K562 (cell line): ENCODE measurements around the gene MAGEA4. TPM values are rescaled to one million over a fixed set of nuclear protein-coding genes. Genes with fewer than 3 reads are reported as not detected.
A peak's percentile ranks its signal among the peaks of the same experiment; 100 is the strongest.

Experiments used
- CREB1 ChIP-seq, 2 experiments: sonication (generic) in 1 of 2; formaldehyde crosslinking in 1 of 2; IDR thresholded peaks; 2 replicates each; pipeline versions ENCODE4 v1.6.1 to v1.8.0; 2012 to 2022; ENCODE audit warnings: inconsistent platforms in 1 of 2, mild to moderate bottlenecking in 1 of 2, missing genetic modification reagents in 1 of 2, moderate library complexity in 1 of 2
- ELF4 ChIP-seq: fragments of 450-650 bp; formaldehyde crosslinking; IDR thresholded peaks from 2 replicates; pipeline ENCODE4 v1.4.0; 2022; ENCODE audit warnings: missing genetic modification characterization
- EP400 ChIP-seq: fragments of 450-650 bp; IDR thresholded peaks from 2 replicates; pipeline ENCODE4 v1.6.1; 2017; ENCODE audit warnings: antibody characterized with exemption, mild to moderate bottlenecking, moderate library complexity
- HBP1 ChIP-seq: fragments of 450-650 bp; formaldehyde crosslinking; IDR thresholded peaks from 2 replicates; pipeline ENCODE4 v1.4.0; 2022; ENCODE audit warnings: missing genetic modification characterization
- HDAC2 ChIP-seq: fragments of 450-650 bp; IDR thresholded peaks from 2 replicates; pipeline ENCODE4 v1.6.1; 2016; ENCODE audit warnings: mild to moderate bottlenecking
- MITF ChIP-seq: IDR thresholded peaks from 2 replicates; pipeline ENCODE4 v1.6.1; 2014; ENCODE audit warnings: antibody characterized with exemption
- NEUROD1 ChIP-seq: fragments of 150-350 bp; IDR thresholded peaks from 2 replicates; pipeline ENCODE4 v1.6.1; 2014; ENCODE audit warnings: borderline replicate concordance, low read length, low read depth; ENCODE audit not compliant: partially characterized antibody
- RHOXF2B ChIP-seq: fragments of 250-450 bp; sonication (Bioruptor Pico); conservative IDR thresholded peaks from 2 replicates; pipeline ENCODE4 v1.5.1; 2021
- SFPQ ChIP-seq: fragments of 200-400 bp; formaldehyde crosslinking; IDR thresholded peaks from 2 replicates; pipeline ENCODE4 v1.6.1; 2017; ENCODE audit warnings: mild to moderate bottlenecking, low read depth, low read length, moderate library complexity
- SIN3B ChIP-seq: fragments of 450-650 bp; IDR thresholded peaks from 2 replicates; pipeline ENCODE4 v1.6.1; 2017; ENCODE audit warnings: low read depth, mild to moderate bottlenecking, moderate library complexity
- TAF7 ChIP-seq: fragments of 450-650 bp; IDR thresholded peaks from 2 replicates; pipeline ENCODE4 v1.6.1; 2016; ENCODE audit warnings: missing genetic modification characterization, missing compliant biosample characterization
- TCF15 ChIP-seq: fragments of 250-450 bp; sonication (Bioruptor Pico); IDR thresholded peaks from 2 replicates; pipeline ENCODE4 v1.8.0; 2022; ENCODE audit warnings: moderate library complexity, mild to moderate bottlenecking, inconsistent platforms
- TOE1 ChIP-seq, 2 experiments: fragments of 450-650 bp in 1 of 2; sonication (generic) in 1 of 2; formaldehyde crosslinking in 1 of 2; IDR thresholded peaks; 2 replicates each; pipeline versions ENCODE4 v1.7.1 to v1.8.0; 2016 to 2022; ENCODE audit warnings: borderline replicate concordance in 2 of 2, mild to moderate bottlenecking in 2 of 2, antibody characterized with exemption in 1 of 2, inconsistent platforms in 1 of 2, low read depth in 1 of 2, missing genetic modification reagents in 1 of 2, moderate library complexity in 1 of 2
- ZFPM2 ChIP-seq: fragments of 250-450 bp; sonication (Bioruptor Pico); IDR thresholded peaks from 2 replicates; pipeline ENCODE4 v1.5.1; 2022; ENCODE audit warnings: mild to moderate bottlenecking
- ZNF347 ChIP-seq: fragments of 450-650 bp; formaldehyde crosslinking; IDR thresholded peaks from 2 replicates; pipeline ENCODE4 v1.4.0; 2020; ENCODE audit warnings: low read depth, mild to moderate bottlenecking, moderate library complexity
- ZNF449 ChIP-seq: fragments of 250-450 bp; sonication (Bioruptor Pico); IDR thresholded peaks from 2 replicates; pipeline ENCODE4 v1.8.0; 2022; ENCODE audit warnings: moderate library complexity, mild to moderate bottlenecking, inconsistent platforms
- ZNF561 ChIP-seq: fragments of 450-650 bp; formaldehyde crosslinking; conservative IDR thresholded peaks from 2 replicates; pipeline ENCODE4 v1.4.0; 2020; ENCODE audit warnings: mild to moderate bottlenecking, moderate library complexity
- ZNF584 ChIP-seq: fragments of 200-800 bp; sonication (Bioruptor generic); IDR thresholded peaks from 2 replicates; pipeline ENCODE4 v1.6.1; 2016; ENCODE audit warnings: low read depth, mild to moderate bottlenecking, missing genetic modification characterization, missing compliant biosample characterization
- ZNF589 ChIP-seq: fragments of 200-800 bp; sonication (Bioruptor generic); IDR thresholded peaks from 2 replicates; pipeline ENCODE4 v1.6.1; 2016; ENCODE audit warnings: low read depth, missing genetic modification characterization, missing compliant biosample characterization
- ZNF766 ChIP-seq: fragments of 200-800 bp; sonication (Bioruptor generic); conservative IDR thresholded peaks from 2 replicates; pipeline ENCODE4 v1.6.1; 2016; ENCODE audit warnings: missing genetic modification characterization, missing compliant biosample characterization
- polyA plus RNA-seq, 8 experiments: library from polyadenylated mRNA; depleted of rRNA in 4 of 8; stranded (reverse) in 5 of 8; unstranded in 3 of 8; fragments of >200 nt; fragmentation: Nextera tagmentation in 2 of 8; fragmentation: Illumina TruSeq in 1 of 8; extraction: Ambion mirVana in 2 of 8; extraction: Trizol in 1 of 8; gene quantifications; 2 replicates each; pipeline versions ENCODE4 v1.2.1 to v1.2.3, GENCODE V29; 2011 to 2014; ENCODE audit warnings: inconsistent platforms in 1 of 8, missing spikeins in 1 of 8
- total RNA-seq, 7 experiments: library from RNA; depleted of rRNA in 6 of 7; stranded (reverse); fragments of >200 nt in 6 of 7; fragmentation: Illumina TruSeq in 2 of 7; extraction: Trizol in 2 of 7; gene quantifications; 2 replicates each; pipeline versions ENCODE4 v1.2.1 to v1.2.3, GENCODE V29; 2011 to 2021; ENCODE audit warnings: low replicate concordance in 1 of 7

Gene MAGEA4
- total and polyA plus RNA-seq, 9 of the 15 experiments (the other 6 are each of a cell fraction or from before 2014, with no cell fraction given), result 0.42 to 1.9 (median 0.69) TPM

- TF ChIP-seq ZNF589 (CRISPR knock-in tag) (peak; percentile 84), SFPQ (no peak), ELF4 (CRISPR knock-in tag) (no peak), NEUROD1 (peak; percentile 40), ZFPM2 (CRISPR knock-in tag) (no peak), TAF7 (tag) (no peak), ZNF449 (CRISPR knock-in tag) (no peak), ZNF347 (no peak), SIN3B (no peak), EP400 (peak; percentile 66), MITF (no peak), CREB1 (IDR thresholded peaks at IDR 0.05) (no peak), CREB1 (CRISPR knock-in tag; IDR thresholded peaks at IDR 0.05) (no peak), RHOXF2B (CRISPR knock-in tag) (no peak), TOE1 (IDR thresholded peaks at IDR 0.05; ENCODE audit: borderline replicate concordance) (no peak), TOE1 (CRISPR knock-in tag; IDR thresholded peaks at IDR 0.05; ENCODE audit: borderline replicate concordance, low read depth) (no peak), HBP1 (no peak), ZNF584 (CRISPR knock-in tag) (peak; percentile 56), ZNF766 (CRISPR knock-in tag) (peak; percentile 51), HDAC2 (peak; percentile 44; the same call in 1 of the 2 replicates), ZNF561 (CRISPR knock-in tag) (no peak), TCF15 (CRISPR knock-in tag) (no peak)
Observed at GRCh38 chrX:151896734-151897474, 15.8 kb upstream of the MAGEA4 start (continued).
